Kidney tubule cell (primary cell): Measurements from ENCODE around the gene CPO.

Experiments
- DNase-seq: peaks from one replicate; pipeline ENCODE4 v3.0.0-alpha.2; 2018; ENCODE audit warnings: low spot score

CPO gene

GRCh38 chr2:207015901-207016300 is 76.6 kb downstream of the CPO start:
- DNase-seq, result peak; percentile 46
